ENCODE data around the gene CFAP68.

Gene CFAP68

GRCh38 chr11:111846063-111846462 is 33.3 kb upstream of the CFAP68 start:
- TF ChIP-seq, protein P1, sequence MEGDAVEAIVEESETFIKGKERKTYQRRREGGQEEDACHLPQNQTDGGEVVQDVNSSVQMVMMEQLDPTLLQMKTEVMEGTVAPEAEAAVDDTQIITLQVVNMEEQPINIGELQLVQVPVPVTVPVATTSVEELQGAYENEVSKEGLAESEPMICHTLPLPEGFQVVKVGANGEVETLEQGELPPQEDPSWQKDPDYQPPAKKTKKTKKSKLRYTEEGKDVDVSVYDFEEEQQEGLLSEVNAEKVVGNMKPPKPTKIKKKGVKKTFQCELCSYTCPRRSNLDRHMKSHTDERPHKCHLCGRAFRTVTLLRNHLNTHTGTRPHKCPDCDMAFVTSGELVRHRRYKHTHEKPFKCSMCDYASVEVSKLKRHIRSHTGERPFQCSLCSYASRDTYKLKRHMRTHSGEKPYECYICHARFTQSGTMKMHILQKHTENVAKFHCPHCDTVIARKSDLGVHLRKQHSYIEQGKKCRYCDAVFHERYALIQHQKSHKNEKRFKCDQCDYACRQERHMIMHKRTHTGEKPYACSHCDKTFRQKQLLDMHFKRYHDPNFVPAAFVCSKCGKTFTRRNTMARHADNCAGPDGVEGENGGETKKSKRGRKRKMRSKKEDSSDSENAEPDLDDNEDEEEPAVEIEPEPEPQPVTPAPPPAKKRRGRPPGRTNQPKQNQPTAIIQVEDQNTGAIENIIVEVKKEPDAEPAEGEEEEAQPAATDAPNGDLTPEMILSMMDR (IDR thresholded peaks at IDR 0.05; ENCODE audit: low read depth, low read length) = no peak
- DNase-seq (ENCODE audit: low read depth in 2 of 2) = peak; percentile 32 to 60
- no peak overlapping the region for H3K4me3 ChIP-seq (replicated peaks in 1 of 2; ENCODE audit: low read depth in 2 of 2, low read length in 2 of 2)

DNA sequence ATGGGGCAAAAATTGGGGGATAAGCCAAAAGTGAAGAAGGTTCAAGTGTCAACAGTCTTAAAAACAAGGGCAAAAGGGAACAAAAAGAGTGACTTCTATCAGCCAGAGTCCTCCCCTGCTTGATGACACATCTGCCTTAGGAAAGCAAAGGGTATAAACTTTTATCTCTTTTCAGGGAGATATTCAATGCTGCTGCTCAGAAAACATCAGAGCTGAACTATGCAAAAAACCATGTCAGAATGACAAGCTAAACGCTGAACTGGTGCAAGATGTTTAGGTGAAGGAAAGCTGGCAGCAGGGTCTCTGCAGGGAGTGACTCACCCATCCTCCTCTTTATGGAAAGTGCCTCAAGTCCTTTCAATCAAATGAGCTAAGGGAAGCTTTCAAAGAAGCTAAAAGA is 32.7 kb upstream of the CFAP68 start:
- TF ChIP-seq, protein P1 (IDR thresholded peaks at IDR 0.05; ENCODE audit: low read depth, low read length) = no peak
- H3K4me3 ChIP-seq (replicated peaks in 1 of 2; ENCODE audit: low read depth in 2 of 2, low read length in 2 of 2) = no peak overlapping the region
- peak; percentile 44 to 74 for DNase-seq (ENCODE audit: low read depth in 2 of 2)

GRCh38 chr11:111849631-111850030 is 29.7 kb upstream of the CFAP68 start:
- TF ChIP-seq, protein P1 (IDR thresholded peaks at IDR 0.05; ENCODE audit: low read depth, low read length) = no peak
- no peak for DNase-seq (ENCODE audit: low read depth in 2 of 2)

GRCh38 chr11:111851067-111851466 is 28.3 kb upstream of the CFAP68 start:
- no peak for DNase-seq (ENCODE audit: low read depth in 2 of 2)
- TF ChIP-seq, protein P1 (IDR thresholded peaks at IDR 0.05; ENCODE audit: low read depth, low read length) = no peak

More at GRCh38 chr11:111849631-111850030, 29.7 kb upstream of the CFAP68 start:
- no peak overlapping the region for H3K4me3 ChIP-seq (replicated peaks in 1 of 2; ENCODE audit: low read depth in 2 of 2, low read length in 2 of 2)

GRCh38 chr11:111851636-111852035 is 27.7 kb upstream of the CFAP68 start:
- peak; percentile 39 to 56 for DNase-seq (ENCODE audit: low read depth in 2 of 2)
- TF ChIP-seq, protein P1 (IDR thresholded peaks at IDR 0.05; ENCODE audit: low read depth, low read length) = peak; percentile 47
- H3K4me3 ChIP-seq (replicated peaks in 1 of 2; ENCODE audit: low read depth in 2 of 2, low read length in 2 of 2) = no peak overlapping the region

More at GRCh38 chr11:111851067-111851466, 28.3 kb upstream of the CFAP68 start:
- no peak overlapping the region for H3K4me3 ChIP-seq (replicated peaks in 1 of 2; ENCODE audit: low read depth in 2 of 2, low read length in 2 of 2)

GRCh38 chr11:111852103-111852502 is 27.2 kb upstream of the CFAP68 start:
- H3K4me3 ChIP-seq (replicated peaks in 1 of 2; ENCODE audit: low read depth in 2 of 2, low read length in 2 of 2) = no peak overlapping the region
- no peak for DNase-seq (ENCODE audit: low read depth in 2 of 2)
- TF ChIP-seq, protein P1 (IDR thresholded peaks at IDR 0.05; ENCODE audit: low read depth, low read length) = no peak

DNA sequence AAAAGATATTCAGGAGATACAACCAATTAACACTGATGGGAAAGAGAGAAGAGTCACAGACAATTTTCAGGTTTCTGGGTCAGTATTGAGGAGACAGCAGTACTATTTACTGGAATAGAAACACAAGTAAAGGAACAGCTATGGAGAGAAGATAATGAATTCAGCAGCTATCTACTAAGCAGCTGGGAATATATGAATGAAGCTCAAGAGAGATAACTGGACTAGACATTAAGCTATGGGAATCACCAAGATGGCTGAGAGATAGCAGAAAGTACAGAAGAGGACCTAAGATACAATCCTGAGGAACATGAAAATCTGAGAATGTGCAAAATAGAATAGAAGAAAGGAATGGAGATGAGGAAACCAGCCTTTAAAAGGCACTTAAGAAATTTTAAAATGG is 23.8 kb upstream of the CFAP68 start:
- no peak overlapping the region for H3K4me3 ChIP-seq (replicated peaks in 1 of 2; ENCODE audit: low read depth in 2 of 2, low read length in 2 of 2)
- no peak for DNase-seq (ENCODE audit: low read depth in 2 of 2)
- TF ChIP-seq, protein P1 (IDR thresholded peaks at IDR 0.05; ENCODE audit: low read depth, low read length) = no peak
